ENCODE measurements around the gene CCNA2. TPM values are rescaled to one million over a fixed set of nuclear protein-coding genes. Genes with fewer than 3 reads are reported as not detected.

The CCNA2 gene
- total and polyA plus RNA-seq, 2 donors (not counting 3 experiments of a cell fraction or from before 2014, with no cell fraction given): 23.3 to 65.4 TPM

DNA sequence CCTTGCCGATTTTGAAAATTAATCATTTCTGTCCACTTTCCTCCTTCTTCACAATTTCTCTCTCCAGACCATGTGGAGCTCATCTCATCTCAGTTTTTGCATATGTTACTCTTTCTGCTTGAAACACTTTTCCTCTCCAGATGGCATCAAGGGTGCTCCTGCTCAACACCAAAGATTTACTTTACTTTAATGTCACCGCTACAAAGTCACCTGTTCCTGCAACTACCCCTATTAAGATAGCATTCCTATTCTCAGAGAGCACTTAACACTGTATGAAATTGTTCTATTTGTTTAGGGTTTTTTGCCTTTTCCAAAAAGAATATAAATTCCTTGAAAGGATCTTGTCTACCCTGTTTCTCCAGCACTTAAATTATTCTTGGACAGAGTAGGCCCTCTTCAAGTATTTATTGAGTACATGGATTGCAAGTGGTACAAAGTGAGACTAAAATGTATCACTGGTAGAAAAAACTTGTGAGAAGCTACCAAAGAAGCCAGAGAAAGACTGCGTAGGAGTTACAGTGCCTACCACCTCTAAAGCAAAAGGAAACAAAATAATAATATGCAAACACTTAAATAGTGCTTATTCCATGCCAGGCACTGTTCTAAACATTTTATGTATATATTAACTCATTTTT, 23.7 kb downstream of the CCNA2 start:
- DNase-seq (ENCODE audit: low read depth, low spot score) (no peak), FAIRE-seq (no peak)
- H3K4me1 ChIP-seq (ENCODE audit: control insufficient read depth, extremely low read depth, insufficient read depth, low read length): peaks cover 11% of the 10 kb centered on the region
- dilution Hi-C loops (cut with MboI; ENCODE audit: extremely low pct_ligation_motif_present, low sequenced_read_pairs): no loop called here
- ChIA-PET CTCF (interaction anchor here (1.0 to 1.4 kb wide), 2 partner anchors 10 to 24 kb away, joined by 3 to 4 read pairs; no protein-coding TSS in a partner anchor), POLR2A (no interaction called here)
- no peak overlapping the region for H3K4me3 ChIP-seq (replicated peaks in 1 of 3; ENCODE audit: insufficient read depth in 1 of 3, low read depth in 1 of 3, low read length in 3 of 3)
- no peaks in the 10 kb centered on the region for H3K27me3 ChIP-seq (ENCODE audit: control insufficient read depth in 2 of 2, insufficient read depth in 2 of 2, low read length in 2 of 2)
- H3K9ac ChIP-seq (replicated peaks; ENCODE audit: extremely low read depth, insufficient read depth, low read length): no peak overlapping the region
- no peak overlapping the region for H2AFZ ChIP-seq (ENCODE audit: low read depth, low read length)
- no TSS peak for BruUV-seq (replicated peaks)
- intact Hi-C loops (cut with micrococcal nuclease): no loop called here
- no peak for TF ChIP-seq FOS (IDR thresholded peaks at IDR 0.05; ENCODE audit: borderline replicate concordance, insufficient read depth, low read length)
- TF ChIP-seq EZH2 (IDR thresholded peaks at IDR 0.05; ENCODE audit: borderline replicate concordance, low read depth, low read length, severe bottlenecking): no peak
- TF ChIP-seq POLR2A (IDR thresholded peaks at IDR 0.05; ENCODE audit: low read depth, low read length): no peak
- no peak for TF ChIP-seq POLR2AphosphoS5 (IDR thresholded peaks at IDR 0.05; ENCODE audit: insufficient read depth, low read depth, low read length)
- TF ChIP-seq, protein P1, sequence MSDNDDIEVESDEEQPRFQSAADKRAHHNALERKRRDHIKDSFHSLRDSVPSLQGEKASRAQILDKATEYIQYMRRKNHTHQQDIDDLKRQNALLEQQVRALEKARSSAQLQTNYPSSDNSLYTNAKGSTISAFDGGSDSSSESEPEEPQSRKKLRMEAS (IDR thresholded peaks at IDR 0.05; ENCODE audit: insufficient read depth, insufficient read length): no peak
- no peak for TF ChIP-seq GATA2 (IDR thresholded peaks at IDR 0.05; ENCODE audit: insufficient read depth, insufficient read length, low read depth, low read length)
- TF ChIP-seq JUN (IDR thresholded peaks at IDR 0.05; ENCODE audit: borderline replicate concordance, insufficient read depth, insufficient read length, low read depth): no peak
- TF ChIP-seq MYC (IDR thresholded peaks at IDR 0.05; ENCODE audit: low read depth, low read length): no peak
- TF ChIP-seq, protein P2, sequence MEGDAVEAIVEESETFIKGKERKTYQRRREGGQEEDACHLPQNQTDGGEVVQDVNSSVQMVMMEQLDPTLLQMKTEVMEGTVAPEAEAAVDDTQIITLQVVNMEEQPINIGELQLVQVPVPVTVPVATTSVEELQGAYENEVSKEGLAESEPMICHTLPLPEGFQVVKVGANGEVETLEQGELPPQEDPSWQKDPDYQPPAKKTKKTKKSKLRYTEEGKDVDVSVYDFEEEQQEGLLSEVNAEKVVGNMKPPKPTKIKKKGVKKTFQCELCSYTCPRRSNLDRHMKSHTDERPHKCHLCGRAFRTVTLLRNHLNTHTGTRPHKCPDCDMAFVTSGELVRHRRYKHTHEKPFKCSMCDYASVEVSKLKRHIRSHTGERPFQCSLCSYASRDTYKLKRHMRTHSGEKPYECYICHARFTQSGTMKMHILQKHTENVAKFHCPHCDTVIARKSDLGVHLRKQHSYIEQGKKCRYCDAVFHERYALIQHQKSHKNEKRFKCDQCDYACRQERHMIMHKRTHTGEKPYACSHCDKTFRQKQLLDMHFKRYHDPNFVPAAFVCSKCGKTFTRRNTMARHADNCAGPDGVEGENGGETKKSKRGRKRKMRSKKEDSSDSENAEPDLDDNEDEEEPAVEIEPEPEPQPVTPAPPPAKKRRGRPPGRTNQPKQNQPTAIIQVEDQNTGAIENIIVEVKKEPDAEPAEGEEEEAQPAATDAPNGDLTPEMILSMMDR (IDR thresholded peaks at IDR 0.05; ENCODE audit: extremely low read depth in 1 of 2, insufficient read depth in 1 of 2, low read depth in 1 of 2, low read length in 2 of 2): no peak
- peaks cover 1 to 3% of the 10 kb centered on the region in 2 experiments for H3K36me3 ChIP-seq (ENCODE audit: control insufficient read depth in 2 of 2, extremely low read depth in 1 of 2, insufficient read depth in 2 of 2, low read length in 2 of 2)
- no peaks in the 10 kb centered on the region for H3K9me1 ChIP-seq (replicated peaks; ENCODE audit: control insufficient read depth, extremely low read depth, insufficient read depth, low read length)
- no peaks in the 10 kb centered on the region for H4K20me1 ChIP-seq (replicated peaks; ENCODE audit: control insufficient read depth, extremely low read depth, insufficient read depth, low read length)
- H3K79me2 ChIP-seq (ENCODE audit: control insufficient read depth, insufficient read depth, low read length): peaks cover 15% of the 10 kb centered on the region
- no peak overlapping the region for H3K27ac ChIP-seq (ENCODE audit: insufficient read depth, low read depth, low read length)
- H3K9me3 ChIP-seq (replicated peaks; ENCODE audit: control insufficient read depth, insufficient read depth, low read length): no peaks in the 10 kb centered on the region
- H3K4me2 ChIP-seq (ENCODE audit: insufficient read depth, low read length): no peak overlapping the region

Data from endothelial cell of umbilical vein (primary cell).